K562 (cell line): Measurements from ENCODE around the gene BMP10. TPM values are rescaled to one million over a fixed set of nuclear protein-coding genes. Genes with fewer than 3 reads are reported as not detected.
A peak's percentile ranks its signal among the peaks of the same experiment; 100 is the strongest.

Experiments used
- ARID2 ChIP-seq: fragments of 450-650 bp; IDR thresholded peaks from 2 replicates; pipeline ENCODE4 v1.6.1; 2017; ENCODE audit warnings: antibody characterized with exemption, mild to moderate bottlenecking
- ESRRA ChIP-seq: fragments of 450-650 bp; IDR thresholded peaks from 2 replicates; pipeline ENCODE4 v1.6.1; 2014; ENCODE audit warnings: low read depth, mild to moderate bottlenecking, moderate library complexity, borderline replicate concordance
- PTBP1 ChIP-seq: fragments of 200-400 bp; formaldehyde crosslinking; IDR thresholded peaks from 2 replicates; pipeline ENCODE4 v1.6.1; 2017; ENCODE audit warnings: low read depth, low read length
- SETDB1 ChIP-seq: IDR thresholded peaks from one replicate; pipeline ENCODE4 v1.6.1; 2012; ENCODE audit warnings: low read length, control low read depth, inconsistent platforms
- SMAD1 ChIP-seq: fragments of 150-350 bp; IDR thresholded peaks from 2 replicates; pipeline ENCODE4 v1.6.1; 2014; ENCODE audit warnings: low read length, low read depth; ENCODE audit not compliant: partially characterized antibody
- SMARCB1 ChIP-seq: IDR thresholded peaks from 2 replicates; pipeline ENCODE4 v1.6.1; 2011; ENCODE audit warnings: improper control_type of control experiment, low read depth; ENCODE audit not compliant: insufficient read length
- TEAD4 ChIP-seq, 2 experiments: sonication (generic) in 1 of 2; formaldehyde crosslinking in 1 of 2; IDR thresholded peaks; 2 replicates each; pipeline versions ENCODE4 v1.6.1 to v1.8.0; 2012 to 2022; ENCODE audit warnings: borderline replicate concordance in 1 of 2, inconsistent platforms in 1 of 2, low read length in 1 of 2, mild to moderate bottlenecking in 1 of 2, missing genetic modification reagents in 1 of 2
- ZBTB7A ChIP-seq: IDR thresholded peaks from 2 replicates; pipeline ENCODE4 v1.6.1; 2011; ENCODE audit warnings: low read depth, mild to moderate bottlenecking, low read length, moderate library complexity, borderline replicate concordance; ENCODE audit not compliant: control insufficient read depth
- ZNF121 ChIP-seq: sonication (generic); formaldehyde crosslinking; conservative IDR thresholded peaks from 2 replicates; pipeline ENCODE4 v1.8.0; 2022; ENCODE audit warnings: missing genetic modification reagents
- polyA plus RNA-seq, 8 experiments: library from polyadenylated mRNA; depleted of rRNA in 4 of 8; stranded (reverse) in 5 of 8; unstranded in 3 of 8; fragments of >200 nt; fragmentation: Nextera tagmentation in 2 of 8; fragmentation: Illumina TruSeq in 1 of 8; extraction: Ambion mirVana in 2 of 8; extraction: Trizol in 1 of 8; gene quantifications; 2 replicates each; pipeline versions ENCODE4 v1.2.1 to v1.2.3, GENCODE V29; 2011 to 2014; ENCODE audit warnings: inconsistent platforms in 1 of 8, missing spikeins in 1 of 8
- total RNA-seq, 7 experiments: library from RNA; depleted of rRNA in 6 of 7; stranded (reverse); fragments of >200 nt in 6 of 7; fragmentation: Illumina TruSeq in 2 of 7; extraction: Trizol in 2 of 7; gene quantifications; 2 replicates each; pipeline versions ENCODE4 v1.2.1 to v1.2.3, GENCODE V29; 2011 to 2021; ENCODE audit warnings: low replicate concordance in 1 of 7
- TF ChIP-seq, protein P1 (sequence below), 3 experiments: IDR thresholded peaks in 2 of 3; conservative IDR thresholded peaks in 1 of 3; 2 replicates each; pipeline ENCODE4 v1.5.1; 2011 to 2012; ENCODE audit warnings: low read length in 3 of 3, mild to moderate bottlenecking in 3 of 3, control low read depth in 2 of 3, improper control_type of control experiment in 1 of 3, inconsistent platforms in 1 of 3, low read depth in 1 of 3, mixed read lengths in 1 of 3, moderate library complexity in 1 of 3; ENCODE audit not compliant: insufficient read depth in 2 of 3
- TF ChIP-seq, protein P2 (sequence below): fragments of 450-650 bp; IDR thresholded peaks from 2 replicates; pipeline ENCODE4 v1.6.1; 2016
- TF ChIP-seq, protein P3 (sequence below), 2 experiments: fragments of 450-650 bp; formaldehyde crosslinking in 1 of 2; IDR thresholded peaks; 2 replicates each; pipeline versions ENCODE4 v1.4.0 to v1.6.1; 2014 to 2020; ENCODE audit warnings: mild to moderate bottlenecking in 2 of 2, borderline replicate concordance in 1 of 2, low read depth in 1 of 2
- TF ChIP-seq, protein P4 (sequence below): fragments of 250-450 bp; sonication (Bioruptor Pico); IDR thresholded peaks from 2 replicates; pipeline ENCODE4 v1.5.0; 2021

The BMP10 gene
- total and polyA plus RNA-seq, 9 of the 15 experiments (the other 6 are each of a cell fraction or from before 2014, with no cell fraction given) = 0.11 to 0.91 (median 0.43) TPM

DNA sequence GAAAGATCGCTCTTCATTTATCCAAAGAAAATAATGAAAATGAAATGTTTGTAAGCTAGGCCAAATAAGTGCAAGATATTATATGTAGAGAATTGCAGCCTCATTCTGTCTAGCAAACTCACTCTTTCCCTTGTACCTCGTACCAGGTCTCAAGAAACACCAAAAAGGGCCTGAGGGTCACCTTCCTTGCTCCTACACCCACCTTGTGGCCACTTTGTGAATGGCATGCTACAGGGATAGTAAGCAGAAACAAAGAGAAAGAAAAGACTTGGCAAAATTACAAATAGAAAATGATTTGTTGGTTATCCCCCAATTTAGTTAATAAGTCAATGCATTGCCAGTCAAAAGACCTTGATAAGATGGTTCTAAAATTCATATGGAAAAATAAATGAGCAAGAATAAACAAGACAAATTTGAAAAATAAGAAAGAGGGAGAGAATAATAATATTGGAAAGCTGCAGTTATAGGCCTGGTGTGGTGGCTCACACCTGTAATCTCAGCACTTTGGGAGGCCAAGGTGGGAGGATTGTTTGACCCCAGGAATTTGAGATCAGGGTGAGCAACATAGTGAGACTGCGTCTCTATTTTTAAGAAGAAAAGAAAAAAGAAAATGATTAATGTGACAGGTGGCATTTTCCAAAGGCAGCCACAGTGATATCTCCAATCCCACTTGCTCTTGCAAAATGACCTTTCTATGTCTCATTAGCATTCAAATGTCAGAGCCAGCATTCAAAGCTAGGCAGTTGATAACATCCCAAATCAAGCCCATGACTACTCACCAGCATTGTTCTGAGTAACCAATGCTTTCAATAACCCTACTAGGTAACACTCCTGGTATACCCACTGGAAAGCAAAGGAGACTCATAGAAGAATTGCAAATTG is 38.8 kb upstream of the BMP10 start (continued):
- TF ChIP-seq, protein P1, sequence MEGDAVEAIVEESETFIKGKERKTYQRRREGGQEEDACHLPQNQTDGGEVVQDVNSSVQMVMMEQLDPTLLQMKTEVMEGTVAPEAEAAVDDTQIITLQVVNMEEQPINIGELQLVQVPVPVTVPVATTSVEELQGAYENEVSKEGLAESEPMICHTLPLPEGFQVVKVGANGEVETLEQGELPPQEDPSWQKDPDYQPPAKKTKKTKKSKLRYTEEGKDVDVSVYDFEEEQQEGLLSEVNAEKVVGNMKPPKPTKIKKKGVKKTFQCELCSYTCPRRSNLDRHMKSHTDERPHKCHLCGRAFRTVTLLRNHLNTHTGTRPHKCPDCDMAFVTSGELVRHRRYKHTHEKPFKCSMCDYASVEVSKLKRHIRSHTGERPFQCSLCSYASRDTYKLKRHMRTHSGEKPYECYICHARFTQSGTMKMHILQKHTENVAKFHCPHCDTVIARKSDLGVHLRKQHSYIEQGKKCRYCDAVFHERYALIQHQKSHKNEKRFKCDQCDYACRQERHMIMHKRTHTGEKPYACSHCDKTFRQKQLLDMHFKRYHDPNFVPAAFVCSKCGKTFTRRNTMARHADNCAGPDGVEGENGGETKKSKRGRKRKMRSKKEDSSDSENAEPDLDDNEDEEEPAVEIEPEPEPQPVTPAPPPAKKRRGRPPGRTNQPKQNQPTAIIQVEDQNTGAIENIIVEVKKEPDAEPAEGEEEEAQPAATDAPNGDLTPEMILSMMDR (IDR thresholded peaks at IDR 0.05 in 2 of 3, conservative IDR thresholded peaks at IDR 0.05 in 1 of 3; ENCODE audit: insufficient read depth in 2 of 3, low read depth in 1 of 3, low read length in 3 of 3) = peak; percentile 79 to 86 (median 80)
- TF ChIP-seq, protein P2, sequence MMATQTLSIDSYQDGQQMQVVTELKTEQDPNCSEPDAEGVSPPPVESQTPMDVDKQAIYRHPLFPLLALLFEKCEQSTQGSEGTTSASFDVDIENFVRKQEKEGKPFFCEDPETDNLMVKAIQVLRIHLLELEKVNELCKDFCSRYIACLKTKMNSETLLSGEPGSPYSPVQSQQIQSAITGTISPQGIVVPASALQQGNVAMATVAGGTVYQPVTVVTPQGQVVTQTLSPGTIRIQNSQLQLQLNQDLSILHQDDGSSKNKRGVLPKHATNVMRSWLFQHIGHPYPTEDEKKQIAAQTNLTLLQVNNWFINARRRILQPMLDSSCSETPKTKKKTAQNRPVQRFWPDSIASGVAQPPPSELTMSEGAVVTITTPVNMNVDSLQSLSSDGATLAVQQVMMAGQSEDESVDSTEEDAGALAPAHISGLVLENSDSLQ = peak; percentile 56
- peak; percentile 35; the same call in 1 of the 2 replicates for TF ChIP-seq TEAD4 (IDR thresholded peaks at IDR 0.05; ENCODE audit: low read length)
- no peak for TF ChIP-seq TEAD4 (CRISPR knock-in tag; IDR thresholded peaks at IDR 0.05; ENCODE audit: borderline replicate concordance)
- no peak for TF ChIP-seq PTBP1
- TF ChIP-seq SETDB1 = no peak
- TF ChIP-seq ZBTB7A = no peak
- TF ChIP-seq, protein P3, sequence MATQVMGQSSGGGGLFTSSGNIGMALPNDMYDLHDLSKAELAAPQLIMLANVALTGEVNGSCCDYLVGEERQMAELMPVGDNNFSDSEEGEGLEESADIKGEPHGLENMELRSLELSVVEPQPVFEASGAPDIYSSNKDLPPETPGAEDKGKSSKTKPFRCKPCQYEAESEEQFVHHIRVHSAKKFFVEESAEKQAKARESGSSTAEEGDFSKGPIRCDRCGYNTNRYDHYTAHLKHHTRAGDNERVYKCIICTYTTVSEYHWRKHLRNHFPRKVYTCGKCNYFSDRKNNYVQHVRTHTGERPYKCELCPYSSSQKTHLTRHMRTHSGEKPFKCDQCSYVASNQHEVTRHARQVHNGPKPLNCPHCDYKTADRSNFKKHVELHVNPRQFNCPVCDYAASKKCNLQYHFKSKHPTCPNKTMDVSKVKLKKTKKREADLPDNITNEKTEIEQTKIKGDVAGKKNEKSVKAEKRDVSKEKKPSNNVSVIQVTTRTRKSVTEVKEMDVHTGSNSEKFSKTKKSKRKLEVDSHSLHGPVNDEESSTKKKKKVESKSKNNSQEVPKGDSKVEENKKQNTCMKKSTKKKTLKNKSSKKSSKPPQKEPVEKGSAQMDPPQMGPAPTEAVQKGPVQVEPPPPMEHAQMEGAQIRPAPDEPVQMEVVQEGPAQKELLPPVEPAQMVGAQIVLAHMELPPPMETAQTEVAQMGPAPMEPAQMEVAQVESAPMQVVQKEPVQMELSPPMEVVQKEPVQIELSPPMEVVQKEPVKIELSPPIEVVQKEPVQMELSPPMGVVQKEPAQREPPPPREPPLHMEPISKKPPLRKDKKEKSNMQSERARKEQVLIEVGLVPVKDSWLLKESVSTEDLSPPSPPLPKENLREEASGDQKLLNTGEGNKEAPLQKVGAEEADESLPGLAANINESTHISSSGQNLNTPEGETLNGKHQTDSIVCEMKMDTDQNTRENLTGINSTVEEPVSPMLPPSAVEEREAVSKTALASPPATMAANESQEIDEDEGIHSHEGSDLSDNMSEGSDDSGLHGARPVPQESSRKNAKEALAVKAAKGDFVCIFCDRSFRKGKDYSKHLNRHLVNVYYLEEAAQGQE (IDR thresholded peaks at IDR 0.05; ENCODE audit: borderline replicate concordance) = peak; percentile 84
- TF ChIP-seq, protein P3 (CRISPR knock-in tag; IDR thresholded peaks at IDR 0.05; ENCODE audit: low read depth) = no peak
- TF ChIP-seq ESRRA = 0 out of 2 replicates have a peak, but pooled peaks have one; percentile 26
- 0 out of 2 replicates have a peak, but pooled peaks have one; percentile 27 for TF ChIP-seq ARID2
- no peak for TF ChIP-seq SMAD1
- TF ChIP-seq, protein P4, sequence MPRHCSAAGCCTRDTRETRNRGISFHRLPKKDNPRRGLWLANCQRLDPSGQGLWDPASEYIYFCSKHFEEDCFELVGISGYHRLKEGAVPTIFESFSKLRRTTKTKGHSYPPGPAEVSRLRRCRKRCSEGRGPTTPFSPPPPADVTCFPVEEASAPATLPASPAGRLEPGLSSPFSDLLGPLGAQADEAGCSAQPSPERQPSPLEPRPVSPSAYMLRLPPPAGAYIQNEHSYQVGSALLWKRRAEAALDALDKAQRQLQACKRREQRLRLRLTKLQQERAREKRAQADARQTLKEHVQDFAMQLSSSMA (CRISPR knock-in tag) = no peak
- no peak for TF ChIP-seq SMARCB1
- no peak for TF ChIP-seq ZNF121 (CRISPR knock-in tag)
